Fibroblast of pulmonary artery (primary cell): ENCODE results near the gene GPATCH11.

Experiments used
- DNase-seq: peaks from one replicate; pipeline ENCODE4 v3.0.0-alpha.2; 2010; ENCODE audit warnings: low read depth
- H3K4me3 ChIP-seq: replicated peaks from 2 replicates; pipeline ENCODE4 v1.5.1; 2011; ENCODE audit warnings: low read depth, mild to moderate bottlenecking, control low read depth, low read length, moderate library complexity
- CTCF ChIP-seq: IDR thresholded peaks from 2 replicates; pipeline ENCODE4 v1.5.1; 2011; ENCODE audit warnings: mild to moderate bottlenecking, control low read depth, low read length, inconsistent platforms; ENCODE audit errors: missing control alignments

The GPATCH11 gene

DNA sequence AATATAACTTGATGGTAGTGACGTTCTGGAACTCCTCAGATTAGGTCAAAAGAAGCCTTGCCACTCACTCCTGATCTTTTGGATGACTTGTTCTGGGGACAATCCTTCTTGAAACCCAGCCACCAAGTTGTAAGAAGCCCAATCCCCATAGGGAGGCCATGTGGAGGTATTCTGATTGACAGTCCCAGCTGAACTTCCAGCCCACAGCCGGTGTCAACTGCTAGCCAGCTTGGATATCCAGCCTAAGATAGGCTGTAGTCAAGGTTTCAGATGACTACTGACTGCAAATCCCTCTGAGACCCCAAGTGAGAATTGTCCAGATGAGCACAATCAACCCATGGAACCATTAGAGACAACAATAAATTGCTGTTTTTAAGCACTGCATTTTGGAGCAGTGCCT lies 41.1 kb downstream of the GPATCH11 start:
- no peak for DNase-seq
- no peak overlapping the region for H3K4me3 ChIP-seq
- TF ChIP-seq CTCF: no peak

DNA sequence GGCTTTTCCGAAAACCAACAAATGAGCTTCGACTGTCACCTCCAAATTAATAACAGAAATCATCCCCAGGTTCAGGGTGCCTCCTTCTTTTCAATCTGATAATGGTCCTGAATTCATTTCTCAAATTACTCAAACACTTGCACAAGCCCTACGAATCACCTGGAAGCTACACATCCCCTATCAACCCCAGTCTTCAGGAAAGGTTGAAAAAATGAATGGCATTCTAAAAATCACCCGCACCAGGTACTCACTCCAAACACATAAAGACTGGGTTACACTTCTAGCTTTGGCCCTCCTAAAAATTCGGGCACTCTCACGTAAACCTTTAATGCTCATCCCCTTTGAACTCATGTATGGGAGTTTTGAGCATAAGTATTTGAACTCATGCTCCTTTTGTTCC lies 48.6 kb downstream of the GPATCH11 start:
- H3K4me3 ChIP-seq: no peak overlapping the region
- DNase-seq: no peak
- TF ChIP-seq CTCF: no peak

GRCh38 chr2:37142546-37142945 lies 58.2 kb downstream of the GPATCH11 start:
- no peak for TF ChIP-seq CTCF
- no peak overlapping the region for H3K4me3 ChIP-seq
- no peak for DNase-seq

DNA sequence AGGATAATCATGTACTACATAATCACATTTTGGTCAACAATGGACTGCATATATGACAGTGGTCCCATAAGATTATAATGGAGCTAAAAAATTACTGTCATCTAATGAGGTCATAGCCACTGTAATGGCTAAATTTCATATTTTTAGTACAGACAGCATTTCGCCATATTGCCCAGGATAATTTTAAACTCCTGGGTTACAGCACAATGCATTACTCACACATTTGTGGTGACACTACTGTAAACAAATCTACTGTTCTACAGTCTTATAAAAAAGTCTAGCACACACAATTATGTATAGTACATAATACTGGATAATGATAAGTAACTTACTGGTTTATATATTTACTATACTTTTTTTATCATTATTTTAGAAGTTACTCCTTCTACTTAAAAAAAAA lies 59.7 kb downstream of the GPATCH11 start:
- DNase-seq: peak; percentile 35
- H3K4me3 ChIP-seq: no peak overlapping the region
- no peak for TF ChIP-seq CTCF

GRCh38 chr2:37146062-37146461 lies 61.7 kb downstream of the GPATCH11 start:
- no peak for DNase-seq
- H3K4me3 ChIP-seq: no peak overlapping the region
- no peak for TF ChIP-seq CTCF

DNA sequence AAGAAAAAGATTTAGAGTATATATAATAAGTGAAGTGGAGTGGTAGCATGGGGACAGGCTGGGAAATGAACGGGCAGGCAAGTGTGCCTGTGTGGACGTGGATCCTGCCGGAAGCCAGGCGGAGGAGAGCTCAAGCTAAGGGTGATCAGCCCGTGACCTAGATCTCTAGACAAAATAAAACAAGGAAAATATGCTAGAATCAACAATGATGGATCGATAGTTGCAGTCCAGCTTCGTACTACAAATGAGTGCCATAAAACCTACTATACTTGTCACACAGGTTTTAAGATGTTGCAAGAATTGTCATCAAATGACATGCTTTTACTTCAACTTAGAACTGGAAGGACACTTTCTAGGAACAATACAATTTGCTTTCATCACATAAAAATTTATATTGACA lies 64.0 kb downstream of the GPATCH11 start:
- no peak for TF ChIP-seq CTCF
- DNase-seq: no peak
- no peak overlapping the region for H3K4me3 ChIP-seq
